DMS79 (cell line): ENCODE measurements around the gene XXYLT1.

ENCODE experiments used
- DNase-seq: peaks from one replicate; lab custom pipeline; 2025; lab: John Stamatoyannopoulos, UW

Gene XXYLT1

GRCh38 chr3:195151402-195151801, 119.6 kb downstream of the XXYLT1 start:
- DNase-seq, result no peak

- DNase-seq, result peak; percentile 96
Measured at GRCh38 chr3:195150181-195151118, 120.5 kb downstream of the XXYLT1 start.

- no peak for DNase-seq
Measured at GRCh38 chr3:195149292-195150030, 121.5 kb downstream of the XXYLT1 start.

GRCh38 chr3:195148549-195148948, 122.4 kb downstream of the XXYLT1 start:
- DNase-seq, result no peak

GRCh38 chr3:195147649-195148080, 123.3 kb downstream of the XXYLT1 start:
- DNase-seq, result no peak

- no peak for DNase-seq
Measured at GRCh38 chr3:195146131-195146530, 124.8 kb downstream of the XXYLT1 start.

GRCh38 chr3:195145579-195145978, 125.4 kb downstream of the XXYLT1 start:
- no peak for DNase-seq

- no peak for DNase-seq
Measured at GRCh38 chr3:195143221-195143620, 127.7 kb downstream of the XXYLT1 start.

GRCh38 chr3:195142519-195142918, 128.4 kb downstream of the XXYLT1 start:
- no peak for DNase-seq

- peak; percentile 37 for DNase-seq
Measured at GRCh38 chr3:195140816-195141793, 129.9 kb downstream of the XXYLT1 start.

- DNase-seq, result no peak
Measured at GRCh38 chr3:195140410-195140809, 130.5 kb downstream of the XXYLT1 start.

- no peak for DNase-seq
Measured at GRCh38 chr3:195139876-195140240, 131.1 kb downstream of the XXYLT1 start.

- DNase-seq, result no peak
Measured at GRCh38 chr3:195139091-195139875, 131.7 kb downstream of the XXYLT1 start.

- no peak for DNase-seq
Measured at GRCh38 chr3:195137638-195138588, 133.0 kb downstream of the XXYLT1 start.

GRCh38 chr3:195135917-195136316, 135.0 kb downstream of the XXYLT1 start:
- DNase-seq, result no peak

GRCh38 chr3:195134431-195134830, 136.5 kb downstream of the XXYLT1 start:
- no peak for DNase-seq

GRCh38 chr3:195133462-195133861, 137.5 kb downstream of the XXYLT1 start:
- no peak for DNase-seq

GRCh38 chr3:195133013-195133412, 137.9 kb downstream of the XXYLT1 start:
- DNase-seq, result no peak

GRCh38 chr3:195131176-195131575, 139.8 kb downstream of the XXYLT1 start:
- DNase-seq, result no peak
